GM18907 (cell line): ENCODE measurements around the gene MORC2.

Experiments used
- ATAC-seq: cut with Tn5 transposase; IDR thresholded peaks from one replicate; pipeline ENCODE4 v1.9.1; 2021; ENCODE audit warnings: mild to moderate bottlenecking, moderate library complexity; ENCODE audit not compliant: unreplicated experiment

Gene MORC2

DNA sequence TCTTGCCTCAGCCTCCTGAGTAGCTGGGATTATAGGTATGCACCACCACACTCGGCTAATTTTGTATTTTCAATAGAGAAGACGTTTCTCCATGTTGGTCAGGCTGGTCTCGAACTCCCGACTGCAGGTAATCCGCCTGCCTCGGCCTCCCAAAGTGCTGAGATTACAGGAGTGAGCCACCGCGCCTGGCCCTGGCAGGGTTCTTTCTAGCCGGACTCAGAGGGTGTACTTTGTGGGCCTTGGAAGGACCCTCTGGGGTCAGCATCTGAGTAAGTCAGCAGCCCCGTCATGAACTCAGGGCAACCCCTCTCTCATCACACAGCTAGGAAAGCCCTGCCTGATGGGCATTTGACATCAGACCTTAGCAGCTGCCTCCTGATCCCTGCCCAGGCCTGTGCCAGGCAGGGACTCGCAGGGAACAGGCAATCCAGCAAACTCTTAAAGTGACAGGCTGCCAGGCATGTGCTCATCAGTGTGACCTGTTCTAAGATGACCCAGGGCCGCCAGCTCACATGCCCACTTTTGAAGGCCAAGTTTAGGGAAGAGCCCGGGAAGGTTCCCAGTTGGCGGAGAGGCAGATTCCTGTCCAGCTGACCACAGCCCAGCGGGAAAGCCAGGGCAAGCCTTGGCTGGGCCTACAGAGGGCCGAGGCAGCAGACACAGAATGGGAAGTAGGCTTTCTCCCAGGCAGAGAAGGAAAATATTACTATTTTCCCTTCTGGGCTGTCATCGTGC, 92.9 kb downstream of the MORC2 start:
- no peak for ATAC-seq
